HG03354 (cell line): ENCODE data around the gene RHOC.
A peak's percentile ranks its signal among the peaks of the same experiment; 100 is the strongest.
"Not testable (repeated sequence)": the region's sequence is repeated elsewhere in the genome, so short reads cannot be mapped to it uniquely, and the experiment has no call there.

ENCODE experiments used
- ATAC-seq: cut with Tn5 transposase; IDR thresholded peaks from one replicate; pipeline ENCODE4 v1.9.1; 2021; ENCODE audit warnings: mild to moderate bottlenecking; ENCODE audit not compliant: unreplicated experiment, poor library complexity, severe bottlenecking

Gene RHOC

GRCh38 chr1:112706505-112707220, at the start of gene RHOC:
Gene RHOC (minus strand): TSS chr1:112707127. CDS start chr1:112703799, 3,328 bp downstream.
- ATAC-seq, result peak; percentile 75

GRCh38 chr1:112754116-112754628, 47.2 kb upstream of the RHOC start:
- no peak for ATAC-seq

GRCh38 chr1:112748396-112748795, 41.5 kb upstream of the RHOC start:
- ATAC-seq, result no peak

GRCh38 chr1:112744009-112744578, 37.2 kb upstream of the RHOC start:
- ATAC-seq, result no peak

GRCh38 chr1:112743174-112744008, 36.5 kb upstream of the RHOC start:
- no peak for ATAC-seq

GRCh38 chr1:112737573-112737972, 30.6 kb upstream of the RHOC start:
- no peak for ATAC-seq

GRCh38 chr1:112735752-112736151, 28.8 kb upstream of the RHOC start:
- no peak for ATAC-seq

- no peak for ATAC-seq
Measured at GRCh38 chr1:112731451-112731850, 24.5 kb upstream of the RHOC start.

- no peak for ATAC-seq
Measured at GRCh38 chr1:112729909-112730308, 23.0 kb upstream of the RHOC start.

- ATAC-seq, result not testable (repeated sequence)
Measured at GRCh38 chr1:112729011-112729410, 22.1 kb upstream of the RHOC start.

GRCh38 chr1:112728306-112728971, 21.5 kb upstream of the RHOC start:
- not testable (repeated sequence) for ATAC-seq

GRCh38 chr1:112727716-112728115, 20.8 kb upstream of the RHOC start:
- ATAC-seq, result no peak

GRCh38 chr1:112724240-112724639, 17.3 kb upstream of the RHOC start:
- ATAC-seq, result not testable (repeated sequence)

GRCh38 chr1:112723511-112723839, 16.5 kb upstream of the RHOC start:
- no peak for ATAC-seq

GRCh38 chr1:112722601-112723510, 15.9 kb upstream of the RHOC start:
- ATAC-seq, result no peak

- ATAC-seq, result no peak
Measured at GRCh38 chr1:112721966-112722524, 15.1 kb upstream of the RHOC start.

- not testable (repeated sequence) for ATAC-seq
Measured at GRCh38 chr1:112721294-112721693, 14.4 kb upstream of the RHOC start.

- no peak for ATAC-seq
Measured at GRCh38 chr1:112720800-112721199, 13.9 kb upstream of the RHOC start.

- no peak for ATAC-seq
Measured at GRCh38 chr1:112719706-112720105, 12.8 kb upstream of the RHOC start.
